WTC11 (cell line): ENCODE data around the gene BMP6.

ENCODE experiments used
- CREM ChIP-seq: sonication (generic); formaldehyde crosslinking; IDR thresholded peaks from 2 replicates; pipeline ENCODE4 v1.8.1; 2022; ENCODE audit warnings: mild to moderate bottlenecking, missing genetic modification reagents, moderate library complexity
- CTCF ChIP-seq: fragments of 200-600 bp; IDR thresholded peaks from 2 replicates; pipeline ENCODE4 v1.8.0; 2022; ENCODE audit warnings: antibody characterized with exemption
- FOXP4 ChIP-seq: sonication (generic); formaldehyde crosslinking; IDR thresholded peaks from 2 replicates; pipeline ENCODE4 v1.8.0; 2022; ENCODE audit warnings: mild to moderate bottlenecking, missing genetic modification reagents
- GRHL2 ChIP-seq: fragments of 250-450 bp; sonication (Bioruptor Pico); IDR thresholded peaks from 2 replicates; pipeline ENCODE4 v1.8.0; 2022; ENCODE audit warnings: mild to moderate bottlenecking, moderate library complexity; ENCODE audit not compliant: insufficient replicate concordance, severe bottlenecking
- MAX ChIP-seq: sonication (generic); formaldehyde crosslinking; IDR thresholded peaks from 2 replicates; pipeline ENCODE4 v1.8.0; 2022; ENCODE audit warnings: mild to moderate bottlenecking, missing genetic modification reagents
- SMAD4 ChIP-seq: sonication (generic); formaldehyde crosslinking; IDR thresholded peaks from 2 replicates; pipeline ENCODE4 v1.8.0; 2022; ENCODE audit warnings: mild to moderate bottlenecking, missing genetic modification reagents
- USF2 ChIP-seq: sonication (generic); formaldehyde crosslinking; IDR thresholded peaks from 2 replicates; pipeline ENCODE4 v1.8.1; 2023; ENCODE audit warnings: mild to moderate bottlenecking, missing genetic modification reagents, moderate library complexity
- ZNF512 ChIP-seq: sonication (generic); formaldehyde crosslinking; IDR thresholded peaks from 2 replicates; pipeline ENCODE4 v1.8.1; 2022; ENCODE audit warnings: missing genetic modification reagents, borderline replicate concordance

- TF ChIP-seq USF2 (CRISPR knock-in tag) (no peak), CREM (CRISPR knock-in tag) (no peak), GRHL2 (no peak), CTCF (no peak), SMAD4 (no peak), ZNF512 (no peak), MAX (CRISPR knock-in tag) (no peak), FOXP4 (CRISPR knock-in tag) (no peak)
Observed at GRCh38 chr6:7803214-7803613, 77.3 kb downstream of the BMP6 start.
